Panc1 (cell line): Measurements from ENCODE around the gene ISCA1. TPM values are rescaled to one million over a fixed set of nuclear protein-coding genes. Genes with fewer than 3 reads are reported as not detected.

ENCODE experiments used
- ATAC-seq: fragments of 200-7000 bp; cut with Tn5 transposase; 2 replicates; pipeline ENCODE4 v1.9.1; 2020; ENCODE audit warnings: mild to moderate bottlenecking, moderate library complexity
- BruUV-seq: library from RNA; stranded (reverse); fragments of 400-500 nt; replicated peaks from 2 replicates; lab custom pipeline; 2021; lab: Mats Ljungman, UMichigan
- CTCF ChIA-PET: fragments of 300-600 bp; sonication (Branson Sonifier 250); formaldehyde crosslinking; loops from one replicate; lab custom pipeline; 2022; ENCODE audit warnings: antibody characterized with exemption; lab: Charles Lee
- POLR2A ChIA-PET: fragments of 300-600 bp; sonication (Branson Sonifier 250); formaldehyde crosslinking; loops from one replicate; lab custom pipeline; 2022; ENCODE audit warnings: antibody characterized with exemption; lab: Charles Lee
- DNase-seq: peaks from one replicate; pipeline ENCODE4 v3.0.0-alpha.2; 2010; ENCODE audit warnings: low read depth, low spot score
- H3K27ac ChIP-seq: 2 replicates; pipeline ENCODE4 v1.5.1; 2011; ENCODE audit warnings: mild to moderate bottlenecking, low read length, inconsistent platforms
- H3K27me3 ChIP-seq: fragments of 200-500 bp; sonication (Bioruptor generic); 2 replicates; pipeline ENCODE4 v1.6.0; 2014; ENCODE audit warnings: low read length, inconsistent platforms; ENCODE audit not compliant: control insufficient read depth, insufficient read depth
- H3K36me3 ChIP-seq: fragments of 200-500 bp; sonication (Bioruptor generic); 2 replicates; pipeline ENCODE4 v1.5.1; 2014; ENCODE audit warnings: inconsistent platforms, mild to moderate bottlenecking, low read length, moderate library complexity; ENCODE audit not compliant: control insufficient read depth, insufficient read depth
- H3K4me1 ChIP-seq: 2 replicates; pipeline ENCODE4 v1.5.1; 2011; ENCODE audit warnings: inconsistent platforms, mild to moderate bottlenecking, low read length, moderate library complexity; ENCODE audit not compliant: control insufficient read depth, insufficient read depth
- H3K4me3 ChIP-seq, 2 experiments: 2 replicates each; pipeline ENCODE4 v1.5.1; 2011 to 2012; ENCODE audit warnings: low read depth in 2 of 2, low read length in 2 of 2, mild to moderate bottlenecking in 2 of 2, inconsistent platforms in 1 of 2, moderate library complexity in 1 of 2
- H3K9me3 ChIP-seq: fragments of 200-500 bp; sonication (Bioruptor generic); 2 replicates; pipeline ENCODE4 v1.5.1; 2014; ENCODE audit warnings: low read depth, mild to moderate bottlenecking, inconsistent platforms, low read length, moderate library complexity; ENCODE audit not compliant: control insufficient read depth, insufficient read depth
- POLR2AphosphoS5 ChIP-seq: IDR thresholded peaks from 2 replicates; pipeline ENCODE4 v1.6.1; 2012; ENCODE audit warnings: mild to moderate bottlenecking, low read depth, low read length, moderate library complexity
- SIN3A ChIP-seq: IDR thresholded peaks from 2 replicates; pipeline ENCODE4 v1.6.1; 2012; ENCODE audit warnings: low read depth, mild to moderate bottlenecking, low read length, moderate library complexity, borderline replicate concordance; ENCODE audit not compliant: insufficient read depth
- TCF7L2 ChIP-seq: IDR thresholded peaks from 2 replicates; pipeline ENCODE4 v1.6.1; 2011; ENCODE audit warnings: mild to moderate bottlenecking, low read depth, low read length, inconsistent platforms
- in situ Hi-C: cut with HindIII; loops from 2 replicates; pipeline ENCODE4 v1.10.0; 2016; ENCODE audit warnings: low sequenced_read_pairs, low pct_unique_long_range_greater_than_20kb
- intact Hi-C: fragments of 100-400 bp; cut with micrococcal nuclease; formaldehyde crosslinking; loops from one replicate; pipeline ENCODE4 v1.10.0; 2022; ENCODE audit not compliant: unreplicated experiment
- total RNA-seq: library from RNA; stranded (reverse); gene quantifications from one replicate; pipeline ENCODE4 v1.2.1, GENCODE V29; 2021; ENCODE audit not compliant: unreplicated experiment
- TF ChIP-seq, protein P1 (sequence below), 2 experiments: IDR thresholded peaks; 2 replicates each; pipeline ENCODE4 v1.6.1; 2011 to 2012; ENCODE audit warnings: low read depth in 2 of 2, control low read depth in 1 of 2, low read length in 1 of 2, mild to moderate bottlenecking in 1 of 2, moderate library complexity in 1 of 2; ENCODE audit not compliant: insufficient read depth in 1 of 2
- TF ChIP-seq, protein P2 (sequence below): fragments of 450-650 bp; IDR thresholded peaks from 2 replicates; pipeline ENCODE4 v1.5.1; 2017; ENCODE audit warnings: mild to moderate bottlenecking

ISCA1 gene
- total RNA-seq, 1 experiment from 2014 or later, result 19.9 TPM

DNA sequence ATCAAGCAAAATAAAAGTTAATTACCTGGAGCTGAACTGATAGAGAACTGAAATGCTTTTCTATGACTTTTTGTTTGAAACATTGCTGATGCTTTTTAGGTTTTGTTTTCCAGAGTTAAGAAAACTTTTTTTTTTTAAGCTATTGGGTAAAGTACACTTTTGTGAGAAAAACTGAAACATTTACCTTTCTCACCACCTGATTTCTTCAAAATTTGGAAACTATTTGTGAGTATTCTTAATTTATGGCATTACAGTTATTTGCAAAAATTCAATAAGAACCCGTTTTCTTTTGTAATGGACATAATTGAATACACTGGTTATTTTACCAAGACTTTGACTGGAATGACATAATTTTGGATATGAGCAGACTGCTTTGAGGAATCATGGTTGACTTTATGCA lies 29.5 kb downstream of the ISCA1 start:
- no peak for ATAC-seq
- intact Hi-C loops, result no loop called here
- Histone ChIP-seq H3K4me1 (no peaks in the 10 kb centered on the region), H3K9me3 (no peaks in the 10 kb centered on the region), H3K4me3 (no peak overlapping the region), H3K27ac (no peak overlapping the region), H3K36me3 (no peaks in the 10 kb centered on the region), H3K27me3 (no peaks in the 10 kb centered on the region)
- in situ Hi-C loops, result no loop called here
- ChIA-PET POLR2A (no interaction called here), CTCF (no interaction called here)
- DNase-seq, result no peak
- no peak for TF ChIP-seq SIN3A
- no peak for TF ChIP-seq POLR2AphosphoS5
- TF ChIP-seq, protein P1, sequence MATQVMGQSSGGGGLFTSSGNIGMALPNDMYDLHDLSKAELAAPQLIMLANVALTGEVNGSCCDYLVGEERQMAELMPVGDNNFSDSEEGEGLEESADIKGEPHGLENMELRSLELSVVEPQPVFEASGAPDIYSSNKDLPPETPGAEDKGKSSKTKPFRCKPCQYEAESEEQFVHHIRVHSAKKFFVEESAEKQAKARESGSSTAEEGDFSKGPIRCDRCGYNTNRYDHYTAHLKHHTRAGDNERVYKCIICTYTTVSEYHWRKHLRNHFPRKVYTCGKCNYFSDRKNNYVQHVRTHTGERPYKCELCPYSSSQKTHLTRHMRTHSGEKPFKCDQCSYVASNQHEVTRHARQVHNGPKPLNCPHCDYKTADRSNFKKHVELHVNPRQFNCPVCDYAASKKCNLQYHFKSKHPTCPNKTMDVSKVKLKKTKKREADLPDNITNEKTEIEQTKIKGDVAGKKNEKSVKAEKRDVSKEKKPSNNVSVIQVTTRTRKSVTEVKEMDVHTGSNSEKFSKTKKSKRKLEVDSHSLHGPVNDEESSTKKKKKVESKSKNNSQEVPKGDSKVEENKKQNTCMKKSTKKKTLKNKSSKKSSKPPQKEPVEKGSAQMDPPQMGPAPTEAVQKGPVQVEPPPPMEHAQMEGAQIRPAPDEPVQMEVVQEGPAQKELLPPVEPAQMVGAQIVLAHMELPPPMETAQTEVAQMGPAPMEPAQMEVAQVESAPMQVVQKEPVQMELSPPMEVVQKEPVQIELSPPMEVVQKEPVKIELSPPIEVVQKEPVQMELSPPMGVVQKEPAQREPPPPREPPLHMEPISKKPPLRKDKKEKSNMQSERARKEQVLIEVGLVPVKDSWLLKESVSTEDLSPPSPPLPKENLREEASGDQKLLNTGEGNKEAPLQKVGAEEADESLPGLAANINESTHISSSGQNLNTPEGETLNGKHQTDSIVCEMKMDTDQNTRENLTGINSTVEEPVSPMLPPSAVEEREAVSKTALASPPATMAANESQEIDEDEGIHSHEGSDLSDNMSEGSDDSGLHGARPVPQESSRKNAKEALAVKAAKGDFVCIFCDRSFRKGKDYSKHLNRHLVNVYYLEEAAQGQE (IDR thresholded peaks at IDR 0.05; ENCODE audit: insufficient read depth in 1 of 2, low read depth in 2 of 2, low read length in 1 of 2), result no peak
- TF ChIP-seq TCF7L2, result no peak
- TF ChIP-seq, protein P2, sequence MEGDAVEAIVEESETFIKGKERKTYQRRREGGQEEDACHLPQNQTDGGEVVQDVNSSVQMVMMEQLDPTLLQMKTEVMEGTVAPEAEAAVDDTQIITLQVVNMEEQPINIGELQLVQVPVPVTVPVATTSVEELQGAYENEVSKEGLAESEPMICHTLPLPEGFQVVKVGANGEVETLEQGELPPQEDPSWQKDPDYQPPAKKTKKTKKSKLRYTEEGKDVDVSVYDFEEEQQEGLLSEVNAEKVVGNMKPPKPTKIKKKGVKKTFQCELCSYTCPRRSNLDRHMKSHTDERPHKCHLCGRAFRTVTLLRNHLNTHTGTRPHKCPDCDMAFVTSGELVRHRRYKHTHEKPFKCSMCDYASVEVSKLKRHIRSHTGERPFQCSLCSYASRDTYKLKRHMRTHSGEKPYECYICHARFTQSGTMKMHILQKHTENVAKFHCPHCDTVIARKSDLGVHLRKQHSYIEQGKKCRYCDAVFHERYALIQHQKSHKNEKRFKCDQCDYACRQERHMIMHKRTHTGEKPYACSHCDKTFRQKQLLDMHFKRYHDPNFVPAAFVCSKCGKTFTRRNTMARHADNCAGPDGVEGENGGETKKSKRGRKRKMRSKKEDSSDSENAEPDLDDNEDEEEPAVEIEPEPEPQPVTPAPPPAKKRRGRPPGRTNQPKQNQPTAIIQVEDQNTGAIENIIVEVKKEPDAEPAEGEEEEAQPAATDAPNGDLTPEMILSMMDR, result no peak
- BruUV-seq, result no TSS peak

DNA sequence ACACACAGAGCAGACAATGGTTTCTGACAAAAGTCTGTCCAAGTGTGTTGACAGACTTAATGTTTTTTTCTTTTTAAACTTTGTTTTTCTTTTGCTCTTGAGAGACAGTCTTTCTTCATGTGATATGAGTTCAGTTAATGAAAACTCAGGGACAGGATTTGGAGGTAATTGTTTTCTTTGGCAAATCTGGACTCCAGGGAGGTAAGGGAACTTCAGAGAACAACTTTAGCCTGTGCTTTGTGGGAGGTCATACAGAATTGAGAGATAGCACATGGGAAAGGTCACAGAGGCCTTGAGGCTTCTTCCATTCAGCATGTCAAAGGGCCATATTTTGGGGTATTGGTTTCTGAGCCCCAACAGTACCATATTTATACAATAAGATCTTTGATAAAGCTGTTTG lies 32.2 kb downstream of the ISCA1 start:
- no peak for ATAC-seq

More for the DNA sequence above, 32.2 kb downstream of the ISCA1 start:
- no peak overlapping the region for H3K4me3 ChIP-seq
- POLR2A ChIA-PET, result no interaction called here
- TF ChIP-seq, protein P2, result no peak
- TF ChIP-seq, protein P1 (IDR thresholded peaks at IDR 0.05; ENCODE audit: insufficient read depth in 1 of 2, low read depth in 2 of 2, low read length in 1 of 2), result no peak
- TF ChIP-seq SIN3A, result no peak
- no peak for TF ChIP-seq POLR2AphosphoS5
- TF ChIP-seq TCF7L2, result no peak
- in situ Hi-C loops (no loop called here), intact Hi-C loops (no loop called here)
- H3K27me3 ChIP-seq, result no peaks in the 10 kb centered on the region
- no peaks in the 10 kb centered on the region for H3K4me1 ChIP-seq
- H3K36me3 ChIP-seq, result no peaks in the 10 kb centered on the region
- no peaks in the 10 kb centered on the region for H3K9me3 ChIP-seq
- no peak overlapping the region for H3K27ac ChIP-seq
- CTCF ChIA-PET, result no interaction called here
- DNase-seq, result no peak
- BruUV-seq, result no TSS peak
